AG04449 (cell line): Measurements from ENCODE around the gene DHX8.

Source experiments
- CTCF ChIA-PET: fragments of 350-600 bp; formaldehyde crosslinking; extraction: SDS; loops from one replicate; lab custom pipeline; 2021; ENCODE audit warnings: antibody characterized with exemption; lab: Yijun Ruan, JAX
- POLR2A ChIA-PET: fragments of 400-600, 350-600 bp; formaldehyde crosslinking; extraction: SDS; loops from one replicate; lab custom pipeline; 2020; ENCODE audit warnings: antibody characterized with exemption, inconsistent platforms; lab: Yijun Ruan, JAX
- DNase-seq: peaks from one replicate; pipeline ENCODE4 v3.0.0-alpha.2; 2010; ENCODE audit warnings: low read depth, low spot score
- H3K4me3 ChIP-seq: 2 replicates; pipeline ENCODE4 v1.5.1; 2011; ENCODE audit warnings: low read depth, mild to moderate bottlenecking, control low read depth, low read length
- CTCF ChIP-seq: IDR thresholded peaks from one replicate; pipeline ENCODE4 v1.5.1; 2011; ENCODE audit warnings: mild to moderate bottlenecking, moderate library complexity, low read length, control low read depth, inconsistent platforms; ENCODE audit not compliant: insufficient read depth; ENCODE audit errors: missing control alignments

Gene DHX8

DNA sequence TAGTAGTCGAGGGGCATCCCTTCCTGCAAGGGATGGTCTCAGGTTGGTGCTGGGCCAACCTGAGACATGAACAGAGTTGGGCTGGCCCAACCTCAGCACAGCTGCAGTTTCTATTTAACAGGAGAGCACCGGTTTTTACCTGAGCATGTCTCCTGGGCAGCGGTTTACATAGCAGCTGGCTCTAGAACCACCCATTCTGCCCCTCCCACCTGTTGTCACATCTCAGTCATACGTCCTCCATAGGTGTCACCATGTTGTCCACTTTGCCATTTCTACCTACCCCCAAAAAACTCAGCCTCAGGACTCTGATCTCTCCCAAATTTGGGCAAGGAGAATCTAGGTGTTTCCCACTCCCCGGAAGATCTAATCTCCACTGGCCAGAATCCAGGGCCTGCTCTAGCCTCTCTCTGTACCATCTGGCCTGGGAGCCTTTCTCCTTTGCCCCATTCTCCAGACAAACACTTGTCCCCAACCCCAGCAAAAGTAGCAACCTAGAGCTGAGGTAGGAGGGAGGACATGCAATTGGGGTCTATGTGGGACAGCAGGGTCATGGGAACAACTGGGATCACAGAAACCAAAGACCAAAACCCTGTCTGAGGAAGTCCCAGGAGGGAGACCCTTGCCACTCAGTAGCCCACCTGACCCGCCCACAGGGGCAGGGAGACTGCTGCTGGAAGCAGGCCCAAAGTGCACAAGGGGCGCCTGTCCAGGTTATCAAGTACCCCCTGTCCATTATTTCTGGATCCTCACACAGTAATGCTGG, 43.3 kb downstream of the DHX8 start:
- POLR2A ChIA-PET = no interaction called here
- no peak overlapping the region for H3K4me3 ChIP-seq
- no peak for TF ChIP-seq CTCF
- CTCF ChIA-PET = interaction anchor here (0.8 to 10.8 kb wide), 9 partner anchors 7 to 148 kb away, joined by 3 to 112 read pairs (median 5); partner anchors contain the start of gene DHX8
- DNase-seq = no peak

DNA sequence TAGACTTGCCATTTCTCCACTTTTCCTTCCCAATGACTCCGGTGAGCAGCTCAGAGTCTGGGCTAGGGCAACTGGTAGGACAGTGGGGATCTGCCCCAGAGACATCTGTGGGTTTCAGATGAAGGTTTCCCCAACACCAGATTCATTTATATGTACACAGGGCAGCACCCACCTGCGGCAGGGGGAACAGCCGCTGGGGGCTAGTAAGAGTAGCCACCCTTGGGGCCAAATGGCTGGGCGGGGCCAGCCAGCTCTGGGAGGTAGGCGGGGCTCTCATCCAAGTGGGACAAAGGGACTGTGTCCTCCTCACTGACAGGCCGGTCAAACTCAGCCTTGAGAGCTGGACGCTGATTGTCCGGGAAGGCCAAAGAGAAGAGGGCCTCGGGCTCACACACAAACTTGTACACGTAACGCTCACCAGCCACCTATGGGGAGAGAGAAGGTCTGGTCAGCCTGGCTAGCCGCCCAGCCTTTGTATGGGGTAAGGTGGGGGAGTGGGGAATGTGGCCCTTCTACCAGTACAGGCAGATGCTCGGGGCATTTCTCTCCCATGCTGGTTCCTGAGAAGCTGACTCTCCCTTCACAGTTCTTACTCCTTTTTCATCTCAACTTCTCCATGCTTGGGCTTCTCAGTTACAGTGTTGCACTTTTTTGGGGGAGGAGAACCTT, 44.7 kb downstream of the DHX8 start:
- no peak for DNase-seq
- H3K4me3 ChIP-seq = no peak overlapping the region
- TF ChIP-seq CTCF = no peak
- CTCF ChIA-PET = interaction anchor here (0.6 to 10.8 kb wide), 6 partner anchors 9 to 166 kb away, joined by 3 to 112 read pairs (median 6); partner anchors contain the start of gene DHX8
- POLR2A ChIA-PET = interaction anchor here (0.6 kb wide), 1 partner anchor 185 kb away, joined by 3 read pairs; no protein-coding TSS in a partner anchor

DNA sequence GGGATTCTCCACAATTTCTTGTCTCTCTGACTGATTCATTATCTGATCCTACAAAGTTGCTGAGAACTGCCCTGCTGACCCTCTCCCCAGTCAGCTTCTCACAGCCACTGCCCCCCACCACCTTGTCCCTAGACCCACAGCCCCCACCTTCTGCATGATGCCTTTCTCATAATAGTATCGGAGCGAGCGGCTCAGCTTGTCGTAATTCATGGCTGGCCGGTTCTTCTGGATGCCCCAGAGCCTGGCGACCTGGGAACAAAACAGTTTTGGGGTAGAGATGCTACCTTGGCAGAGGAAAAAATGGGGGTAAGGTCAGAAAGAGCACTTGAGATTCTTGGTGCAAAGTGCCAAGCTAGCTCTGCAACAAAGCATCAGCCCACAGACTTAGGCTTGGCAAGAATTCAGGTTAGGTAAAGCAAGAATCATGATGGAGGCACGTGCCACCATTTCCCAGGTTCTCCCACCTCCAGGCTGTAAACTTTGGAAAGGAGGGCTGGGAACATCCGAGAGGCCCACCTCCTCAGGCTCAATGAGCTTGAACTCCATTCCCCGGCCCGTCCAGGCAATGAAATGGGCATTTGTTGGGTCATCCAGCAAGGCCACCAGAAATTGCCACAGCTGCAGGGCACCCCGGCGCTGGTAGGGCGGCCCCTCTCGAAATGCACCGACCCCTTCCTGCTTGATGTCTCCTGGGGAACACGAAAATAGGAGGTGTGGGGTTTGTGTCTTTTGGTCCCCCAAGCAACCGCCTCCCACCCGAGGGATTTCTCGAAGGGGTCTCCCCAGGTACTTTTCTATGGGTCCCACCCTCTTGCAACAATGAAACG, 45.4 kb downstream of the DHX8 start:
- no peak for TF ChIP-seq CTCF
- POLR2A ChIA-PET = interaction anchor here (0.6 kb wide), 1 partner anchor 185 kb away, joined by 3 read pairs; no protein-coding TSS in a partner anchor
- CTCF ChIA-PET = interaction anchor here (0.6 to 10.8 kb wide), 7 partner anchors 10 to 165 kb away, joined by 3 to 112 read pairs (median 7); partner anchors contain the start of gene DHX8

GRCh38 chr17:43529947-43530287, 46.1 kb downstream of the DHX8 start:
- no peak for TF ChIP-seq CTCF
- no peak overlapping the region for H3K4me3 ChIP-seq
- ChIA-PET POLR2A (interaction anchor here (0.7 kb wide), 1 partner anchor 16 kb away, joined by 3 read pairs; the partner anchor contains the start of gene ETV4), CTCF (interaction anchor here (2.9 to 10.8 kb wide), 3 partner anchors 10 to 144 kb away, joined by 14 to 112 read pairs (median 39); no protein-coding TSS in a partner anchor)
- no peak for DNase-seq

More for the DNA sequence above, 45.4 kb downstream of the DHX8 start:
- DNase-seq = no peak
- no peak overlapping the region for H3K4me3 ChIP-seq

DNA sequence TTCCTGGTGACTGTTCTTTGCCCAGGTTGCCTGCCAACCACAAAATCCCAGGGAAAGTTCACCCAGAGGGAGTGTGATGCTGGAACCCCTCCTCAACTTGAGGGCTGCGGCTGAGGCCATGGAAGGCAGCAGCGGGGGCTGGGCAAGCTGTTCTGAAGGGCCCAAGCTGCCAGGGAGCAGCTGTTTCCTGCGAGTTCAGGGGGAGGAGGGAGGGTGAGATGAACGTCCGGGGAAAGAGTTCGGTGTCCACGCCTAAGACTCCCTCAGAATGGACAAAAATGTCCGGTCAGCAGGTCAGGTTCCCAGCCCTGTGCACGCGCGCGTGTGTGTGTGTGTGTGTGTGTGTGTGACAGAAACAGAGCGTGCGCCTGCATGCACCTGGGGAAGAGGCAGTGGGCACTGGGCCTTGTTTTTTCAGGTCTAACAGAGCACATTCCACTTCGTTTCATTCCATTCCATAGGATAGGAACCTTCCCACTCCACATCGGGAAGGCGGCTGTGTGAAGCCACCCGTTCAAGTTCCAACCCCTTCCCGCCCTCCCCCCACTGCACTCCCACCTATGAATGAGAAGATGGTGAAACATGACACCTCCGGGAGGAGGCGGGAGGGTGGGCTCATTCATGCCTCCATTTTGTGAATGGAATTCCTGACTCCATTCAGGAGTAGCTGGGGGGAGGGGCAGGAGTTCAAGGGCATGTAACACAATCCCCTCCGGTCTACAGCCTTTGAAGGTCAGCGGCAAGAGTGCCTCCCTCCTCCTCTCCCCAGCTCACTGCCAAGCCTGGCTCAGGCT, 46.7 kb downstream of the DHX8 start:
- no peak for DNase-seq
- peak overlapping the region; percentile 28 for H3K4me3 ChIP-seq
- ChIA-PET CTCF (interaction anchor here (1.6 to 10.8 kb wide), 4 partner anchors 11 to 143 kb away, joined by 5 to 112 read pairs (median 26); partner anchors contain the start of gene DHX8), POLR2A (interaction anchor here (0.7 kb wide), 1 partner anchor 16 kb away, joined by 3 read pairs; the partner anchor contains the start of gene ETV4)
- no peak for TF ChIP-seq CTCF
